GM23338 (cell line): ENCODE measurements around the gene TRPM3. TPM values are rescaled to one million over a fixed set of nuclear protein-coding genes. Genes with fewer than 3 reads are reported as not detected.
A peak's percentile ranks its signal among the peaks of the same experiment; 100 is the strongest.

Experiments used
- ATAC-seq: fragments of 200-7000 bp; cut with Tn5 transposase; 3 replicates; pipeline ENCODE4 v1.9.1; 2020
- DNase-seq: peaks from one replicate; pipeline ENCODE4 v3.0.0-alpha.2; 2015; ENCODE audit warnings: low spot score
- H2AFZ ChIP-seq: fragments of 200-600 bp; sonication (generic); 2 replicates; pipeline ENCODE4 v1.8.0; 2016; ENCODE audit warnings: antibody characterized with exemption, mild to moderate bottlenecking, moderate library complexity
- H3F3A ChIP-seq: fragments of 200-600 bp; sonication (generic); replicated peaks from 2 replicates; pipeline ENCODE4 v1.8.0; 2017; ENCODE audit warnings: antibody characterized with exemption, mixed run types, low read depth
- H3K27ac ChIP-seq: fragments of 200-600 bp; sonication (generic); 2 replicates; pipeline ENCODE4 v1.6.1; 2016; ENCODE audit warnings: low read depth
- H3K27me3 ChIP-seq: fragments of 200-600 bp; sonication (generic); 2 replicates; pipeline ENCODE4 v1.8.0; 2016; ENCODE audit warnings: mild to moderate bottlenecking, mixed run types, moderate library complexity; ENCODE audit not compliant: insufficient read depth
- H3K36me3 ChIP-seq: fragments of 200-600 bp; sonication (generic); 2 replicates; pipeline ENCODE4 v1.8.0; 2016; ENCODE audit warnings: mild to moderate bottlenecking; ENCODE audit not compliant: insufficient read depth
- H3K4me1 ChIP-seq: fragments of 200-600 bp; sonication (generic); 2 replicates; pipeline ENCODE4 v1.8.0; 2016; ENCODE audit warnings: mild to moderate bottlenecking, moderate library complexity; ENCODE audit not compliant: insufficient read depth
- H3K4me2 ChIP-seq: fragments of 200-600 bp; sonication (generic); 2 replicates; pipeline ENCODE4 v1.7.1; 2017; ENCODE audit warnings: mixed run types
- H3K4me3 ChIP-seq: fragments of 200-600 bp; sonication (generic); 2 replicates; pipeline ENCODE4 v1.6.1; 2016; ENCODE audit warnings: mixed run types
- H3K79me2 ChIP-seq: fragments of 200-600 bp; sonication (generic); replicated peaks from 2 replicates; pipeline ENCODE4 v1.8.0; 2017; ENCODE audit warnings: mild to moderate bottlenecking; ENCODE audit not compliant: insufficient read depth
- H3K9me2 ChIP-seq: fragments of 200-600 bp; sonication (generic); 2 replicates; pipeline ENCODE4 v1.8.0; 2017; ENCODE audit not compliant: insufficient read depth
- H4K20me1 ChIP-seq: fragments of 200-600 bp; sonication (generic); replicated peaks from 2 replicates; pipeline ENCODE4 v1.8.0; 2017; ENCODE audit warnings: mild to moderate bottlenecking; ENCODE audit not compliant: insufficient read depth
- H3K27ac Mint-ChIP-seq: 2 replicates; pipeline ENCODE4 v1.8.0; 2020; ENCODE audit warnings: inconsistent platforms, mild to moderate bottlenecking, moderate library complexity, mixed read lengths
- H3K27me3 Mint-ChIP-seq: 3 replicates; pipeline ENCODE4 v1.8.0; 2022; ENCODE audit warnings: low read depth, mild to moderate bottlenecking, moderate library complexity, mixed read lengths, inconsistent platforms; ENCODE audit not compliant: insufficient read depth, poor library complexity
- H3K36me3 Mint-ChIP-seq: 3 replicates; pipeline ENCODE4 v1.8.0; 2021; ENCODE audit warnings: low read depth, mild to moderate bottlenecking, inconsistent platforms, moderate library complexity, mixed read lengths
- H3K4me1 Mint-ChIP-seq: 3 replicates; pipeline ENCODE4 v1.8.0; 2020; ENCODE audit warnings: mild to moderate bottlenecking, inconsistent platforms, mixed read lengths
- H3K4me3 Mint-ChIP-seq: 3 replicates; pipeline ENCODE4 v1.8.0; 2021; ENCODE audit warnings: moderate library complexity, mild to moderate bottlenecking, inconsistent platforms, mixed read lengths
- H3K9me3 Mint-ChIP-seq: 3 replicates; pipeline ENCODE4 v1.8.0; 2020; ENCODE audit warnings: moderate library complexity, mild to moderate bottlenecking, inconsistent platforms, mixed read lengths
- ETS1 ChIP-seq: IDR thresholded peaks from 2 replicates; pipeline ENCODE4 v1.6.1; 2016; ENCODE audit warnings: antibody characterized with exemption
- JUNB ChIP-seq: IDR thresholded peaks from one replicate; pipeline ENCODE4 v1.6.1; 2016; ENCODE audit warnings: antibody characterized with exemption; ENCODE audit not compliant: unreplicated experiment
- NANOG ChIP-seq: IDR thresholded peaks from 2 replicates; pipeline ENCODE4 v1.6.1; 2016; ENCODE audit warnings: antibody characterized with exemption, borderline replicate concordance
- REST ChIP-seq: IDR thresholded peaks from one replicate; pipeline ENCODE4 v1.6.1; 2018; ENCODE audit warnings: antibody characterized with exemption; ENCODE audit not compliant: unreplicated experiment
- STAT1 ChIP-seq: IDR thresholded peaks from one replicate; pipeline ENCODE4 v1.6.1; 2016; ENCODE audit warnings: antibody characterized with exemption; ENCODE audit not compliant: unreplicated experiment
- ZNF114 ChIP-seq: fragments of 250-450 bp; sonication (Bioruptor Pico); IDR thresholded peaks from 2 replicates; pipeline ENCODE4 v1.5.0; 2020; ENCODE audit warnings: mild to moderate bottlenecking, moderate library complexity
- ZNF331 ChIP-seq: fragments of 250-450 bp; sonication (Bioruptor Pico); IDR thresholded peaks from 2 replicates; pipeline ENCODE4 v1.5.0; 2020; ENCODE audit warnings: low read depth, mild to moderate bottlenecking, moderate library complexity
- ZNF462 ChIP-seq: fragments of 250-450 bp; sonication (Bioruptor Pico); IDR thresholded peaks from 2 replicates; pipeline ENCODE4 v1.5.0; 2020; ENCODE audit warnings: mild to moderate bottlenecking, moderate library complexity
- polyA plus RNA-seq: library from polyadenylated mRNA; unstranded; fragments of >200 nt; fragmentation: Nextera tagmentation; extraction: Ambion mirVana; gene quantifications from 2 replicates; pipeline ENCODE4 v1.2.1, GENCODE V29; 2016
- total RNA-seq: library from RNA; depleted of rRNA; stranded (reverse); fragments of >200 nt; shearing (Covaris generic); gene quantifications from 2 replicates; pipeline ENCODE4 v1.2.3, GENCODE V29; 2014

The TRPM3 gene
- total and polyA plus RNA-seq, 2 experiments from 2014 or later, result 2.8 to 8.2 TPM

- no peaks in the 10 kb centered on the region for H3K4me1 ChIP-seq
- H3K4me3 ChIP-seq, result no peak overlapping the region
- Mint-ChIP-seq H3K36me3 (no peaks in the 10 kb centered on the region), H3K4me1 (peaks cover 6% of the 10 kb centered on the region; the same call in 2 of the 3 replicates), H3K27me3 (no peaks in the 10 kb centered on the region), H3K27ac (peak overlapping the region; percentile 58), H3K4me3 (no peak overlapping the region), H3K9me3 (no peaks in the 10 kb centered on the region)
- H2AFZ ChIP-seq, result no peak overlapping the region
- H3F3A ChIP-seq, result no peaks in the 10 kb centered on the region
- no peak for DNase-seq
- H3K9me2 ChIP-seq, result no peaks in the 10 kb centered on the region; the same call in 1 of the 2 replicates
- no peaks in the 10 kb centered on the region for H3K36me3 ChIP-seq
- H3K79me2 ChIP-seq, result no peaks in the 10 kb centered on the region
- ATAC-seq, result no peak
- H3K4me2 ChIP-seq, result no peak overlapping the region
- H3K27ac ChIP-seq, result no peak overlapping the region
- TF ChIP-seq REST (no peak), NANOG (no peak), ZNF331 (CRISPR knock-in tag) (no peak), ZNF114 (no peak), STAT1 (no peak), JUNB (no peak), ZNF462 (CRISPR knock-in tag) (no peak), ETS1 (no peak)
- no peaks in the 10 kb centered on the region for H4K20me1 ChIP-seq
- no peaks in the 10 kb centered on the region for H3K27me3 ChIP-seq
Measured at GRCh38 chr9:70868661-70869652, 252.5 kb downstream of the TRPM3 start.
